Nephron progenitor cell (in vitro differentiated cells): ENCODE measurements around the gene ADRM1.
A peak's percentile ranks its signal among the peaks of the same experiment; 100 is the strongest.

Experiments used
- DNase-seq: peaks from one replicate; pipeline ENCODE4 v3.0.0; 2021
- H3K27ac Mint-ChIP-seq: 2 replicates; pipeline ENCODE4 v1.8.0; 2021; ENCODE audit warnings: mild to moderate bottlenecking, moderate library complexity, mixed read lengths
- H3K27me3 Mint-ChIP-seq: 2 replicates; pipeline ENCODE4 v1.8.0; 2021; ENCODE audit warnings: mild to moderate bottlenecking, low read depth, mixed read lengths; ENCODE audit not compliant: poor library complexity
- H3K36me3 Mint-ChIP-seq: 2 replicates; pipeline ENCODE4 v1.8.0; 2021; ENCODE audit warnings: low read depth, mixed read lengths
- H3K4me1 Mint-ChIP-seq: 2 replicates; pipeline ENCODE4 v1.8.0; 2021; ENCODE audit warnings: mixed read lengths
- H3K4me3 Mint-ChIP-seq: 2 replicates; pipeline ENCODE4 v1.8.0; 2021; ENCODE audit warnings: mild to moderate bottlenecking, moderate library complexity, mixed read lengths
- H3K9me3 Mint-ChIP-seq: 2 replicates; pipeline ENCODE4 v1.8.0; 2021; ENCODE audit warnings: mild to moderate bottlenecking, moderate library complexity, mixed read lengths
- TF ChIP-seq, protein P1 (sequence below): fragments of 200-600 bp; sonication (generic); IDR thresholded peaks from 2 replicates; pipeline ENCODE4 v1.5.0; 2021; ENCODE audit warnings: antibody characterized with exemption

Gene ADRM1

DNA sequence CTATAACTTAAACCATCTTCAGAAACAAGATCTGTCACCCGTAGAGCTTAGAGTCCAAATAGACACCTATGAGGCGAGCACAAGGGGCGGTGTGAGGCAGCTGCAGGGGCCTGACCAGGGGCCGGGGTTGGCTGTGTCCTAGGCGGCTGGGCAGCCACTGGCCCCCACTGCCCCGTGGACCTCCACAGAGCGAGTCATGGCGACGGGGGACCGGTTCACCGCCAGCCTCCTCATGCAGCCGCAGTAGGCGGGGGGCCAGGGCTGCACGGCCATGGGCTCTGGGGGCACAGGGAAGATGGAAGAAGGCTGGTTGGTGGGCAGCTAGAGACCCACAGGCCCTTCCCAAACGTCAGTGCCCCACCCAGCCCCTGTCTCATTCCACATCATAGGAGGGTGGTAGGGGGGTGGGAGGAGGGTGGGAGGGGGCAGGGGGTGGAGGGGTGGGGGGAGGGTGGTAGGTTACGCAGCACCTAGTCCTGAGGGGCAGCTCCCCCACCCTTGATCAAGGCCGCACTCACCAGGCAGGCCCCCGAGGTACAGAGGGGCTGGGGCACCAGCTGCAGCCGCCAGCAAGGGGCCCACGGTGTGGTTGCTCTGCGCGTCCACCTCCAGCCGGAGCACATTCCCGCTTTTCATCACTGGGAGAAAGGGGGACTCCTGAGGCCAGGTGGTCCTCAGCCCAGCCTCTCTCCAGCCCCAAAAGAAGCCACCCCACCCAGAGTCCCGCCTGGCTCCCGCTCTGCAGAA lies 6.6 kb downstream of the ADRM1 start:
- DNase-seq: no peak
- Mint-ChIP-seq H3K9me3 (no peaks in the 10 kb centered on the region), H3K4me3 (no peak overlapping the region), H3K4me1 (peaks cover 11% of the 10 kb centered on the region), H3K27me3 (no peaks in the 10 kb centered on the region), H3K36me3 (no peaks in the 10 kb centered on the region), H3K27ac (peak overlapping the region; percentile 22)
- TF ChIP-seq, protein P1, sequence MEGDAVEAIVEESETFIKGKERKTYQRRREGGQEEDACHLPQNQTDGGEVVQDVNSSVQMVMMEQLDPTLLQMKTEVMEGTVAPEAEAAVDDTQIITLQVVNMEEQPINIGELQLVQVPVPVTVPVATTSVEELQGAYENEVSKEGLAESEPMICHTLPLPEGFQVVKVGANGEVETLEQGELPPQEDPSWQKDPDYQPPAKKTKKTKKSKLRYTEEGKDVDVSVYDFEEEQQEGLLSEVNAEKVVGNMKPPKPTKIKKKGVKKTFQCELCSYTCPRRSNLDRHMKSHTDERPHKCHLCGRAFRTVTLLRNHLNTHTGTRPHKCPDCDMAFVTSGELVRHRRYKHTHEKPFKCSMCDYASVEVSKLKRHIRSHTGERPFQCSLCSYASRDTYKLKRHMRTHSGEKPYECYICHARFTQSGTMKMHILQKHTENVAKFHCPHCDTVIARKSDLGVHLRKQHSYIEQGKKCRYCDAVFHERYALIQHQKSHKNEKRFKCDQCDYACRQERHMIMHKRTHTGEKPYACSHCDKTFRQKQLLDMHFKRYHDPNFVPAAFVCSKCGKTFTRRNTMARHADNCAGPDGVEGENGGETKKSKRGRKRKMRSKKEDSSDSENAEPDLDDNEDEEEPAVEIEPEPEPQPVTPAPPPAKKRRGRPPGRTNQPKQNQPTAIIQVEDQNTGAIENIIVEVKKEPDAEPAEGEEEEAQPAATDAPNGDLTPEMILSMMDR: no peak

DNA sequence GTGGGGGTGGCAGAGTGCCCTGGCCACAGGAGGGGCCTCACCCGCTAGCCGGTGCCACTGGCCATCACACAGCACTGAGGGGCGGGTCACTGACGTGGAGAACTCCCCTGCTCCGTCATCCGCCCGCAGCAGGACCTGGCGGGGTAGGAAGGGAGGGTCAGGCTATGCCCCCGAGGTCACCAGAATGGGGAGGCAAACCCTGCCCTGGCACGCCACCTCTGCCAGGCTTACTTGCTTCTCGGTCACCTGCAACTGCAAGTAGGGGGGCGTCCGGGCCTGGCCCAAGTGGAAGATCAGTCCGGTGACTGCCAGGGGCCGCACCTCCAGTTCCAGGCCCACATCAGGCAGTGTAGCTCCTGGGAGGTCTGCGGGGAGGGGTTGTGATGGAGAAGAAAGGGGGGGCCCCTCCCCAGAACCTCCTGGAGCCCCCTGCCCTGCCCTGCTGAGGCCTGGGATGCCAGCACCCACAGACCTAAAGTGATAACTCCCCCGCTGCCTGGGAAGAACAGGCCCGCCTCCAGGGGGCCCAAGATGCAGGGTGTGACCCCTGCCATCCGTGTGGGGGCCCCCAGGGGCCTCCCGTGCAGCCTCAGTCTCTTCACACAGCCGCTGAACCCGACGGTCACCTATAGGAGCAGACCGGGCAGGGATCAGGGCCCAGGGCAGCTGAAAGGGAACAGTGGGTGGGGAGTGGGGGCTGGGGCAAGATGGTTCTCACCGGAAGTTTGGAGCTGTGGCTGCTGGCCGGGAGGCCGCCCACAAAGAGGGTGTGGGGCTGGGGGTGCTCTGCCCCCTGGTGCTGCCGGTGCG lies 7.4 kb downstream of the ADRM1 start:
- TF ChIP-seq, protein P1: no peak
- H3K27me3 Mint-ChIP-seq: no peaks in the 10 kb centered on the region
- H3K27ac Mint-ChIP-seq: no peak overlapping the region
- DNase-seq: no peak
- H3K4me3 Mint-ChIP-seq: no peak overlapping the region
- H3K4me1 Mint-ChIP-seq: peaks cover 5% of the 10 kb centered on the region
- H3K36me3 Mint-ChIP-seq: peaks cover 2% of the 10 kb centered on the region
- H3K9me3 Mint-ChIP-seq: no peaks in the 10 kb centered on the region

DNA sequence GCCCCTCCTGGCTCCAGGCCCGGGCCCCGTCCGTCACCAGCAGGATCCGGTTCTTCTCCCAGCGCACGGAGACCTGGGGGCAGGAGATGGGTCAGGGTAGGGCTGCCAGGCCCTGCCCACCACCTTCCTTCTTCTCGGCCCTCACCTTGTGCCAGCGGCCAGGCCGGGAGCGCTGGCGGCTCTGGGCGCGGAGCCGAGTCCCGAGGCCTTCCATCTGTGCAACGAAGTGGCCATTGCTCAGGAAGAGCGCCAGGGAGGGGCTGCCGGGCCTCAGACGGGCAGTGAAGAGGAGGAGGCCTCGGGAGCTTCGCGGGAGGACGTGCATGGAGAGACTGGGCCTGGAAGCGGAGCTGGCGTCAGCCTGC lies 7.9 kb downstream of the ADRM1 start:
- Mint-ChIP-seq H3K4me3 (no peak overlapping the region), H3K36me3 (peaks cover 6% of the 10 kb centered on the region), H3K27me3 (no peaks in the 10 kb centered on the region), H3K27ac (no peak overlapping the region), H3K4me1 (no peaks in the 10 kb centered on the region), H3K9me3 (no peaks in the 10 kb centered on the region)
- no peak for DNase-seq
- TF ChIP-seq, protein P1: no peak

DNA sequence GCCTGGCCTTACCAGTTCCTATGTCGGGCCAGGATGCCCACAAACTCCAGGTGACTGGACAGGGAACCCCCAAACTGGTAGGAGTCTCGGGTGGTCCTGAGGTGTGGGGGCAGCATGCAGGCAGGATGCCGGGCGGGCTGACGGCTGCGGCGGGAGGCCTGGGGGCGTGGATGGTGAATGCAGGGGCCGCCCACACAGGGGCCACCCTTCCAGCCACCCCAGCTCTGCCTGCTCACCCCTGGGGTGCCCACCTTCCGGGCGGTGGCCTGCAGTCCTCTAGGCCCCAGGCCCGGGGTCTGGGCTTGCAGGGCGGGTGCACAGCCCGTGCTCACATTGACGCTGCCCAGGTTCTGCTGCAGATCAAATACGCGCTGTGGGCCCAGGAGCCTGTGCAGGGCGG lies 8.4 kb downstream of the ADRM1 start:
- TF ChIP-seq, protein P1: no peak
- DNase-seq: no peak
- H3K27ac Mint-ChIP-seq: no peak overlapping the region
- no peaks in the 10 kb centered on the region for H3K4me1 Mint-ChIP-seq
- no peak overlapping the region for H3K4me3 Mint-ChIP-seq
- H3K36me3 Mint-ChIP-seq: peaks cover 6% of the 10 kb centered on the region
- H3K27me3 Mint-ChIP-seq: no peaks in the 10 kb centered on the region
- no peaks in the 10 kb centered on the region for H3K9me3 Mint-ChIP-seq

DNA sequence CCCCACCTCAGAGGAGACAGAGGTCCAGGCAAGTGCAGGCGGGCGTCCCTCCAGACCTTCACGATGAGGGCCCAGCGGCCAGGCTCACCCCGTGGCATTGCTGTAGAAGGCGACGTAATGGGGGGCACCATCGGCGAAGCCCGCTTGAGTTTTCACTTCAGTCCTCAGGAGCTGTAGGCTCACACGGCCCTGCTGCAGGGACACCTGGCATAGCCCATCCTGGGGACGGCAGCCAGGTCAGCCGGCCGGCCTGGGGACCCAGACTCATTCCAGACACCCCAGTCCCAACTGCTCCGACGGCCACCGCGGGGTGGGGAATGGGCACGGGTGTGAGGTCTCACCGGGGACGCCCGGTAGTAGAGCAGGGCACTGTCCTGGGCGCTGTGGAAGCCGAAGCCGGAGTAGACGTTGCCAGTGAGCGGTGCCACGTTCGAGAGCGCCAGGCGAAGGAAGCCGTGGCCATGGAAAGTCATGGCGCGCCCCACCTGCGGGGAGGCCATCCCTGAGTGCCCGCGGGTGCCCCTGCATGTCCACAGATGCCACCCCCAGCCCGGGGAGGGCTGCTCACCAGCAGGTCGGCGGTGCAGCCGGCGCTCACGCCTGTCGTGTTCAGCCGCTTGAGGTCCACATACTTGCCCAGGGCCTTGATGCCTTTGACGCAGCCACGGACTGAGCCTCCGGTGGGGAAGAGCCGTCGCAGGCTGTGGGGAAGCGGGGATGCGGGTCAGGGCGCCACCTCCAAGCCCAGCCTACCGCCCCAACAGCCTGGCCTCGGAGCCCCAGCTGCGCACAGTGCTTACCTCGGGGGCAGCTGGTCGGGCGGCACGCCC lies 9.2 kb downstream of the ADRM1 start:
- no peaks in the 10 kb centered on the region for H3K9me3 Mint-ChIP-seq
- H3K27me3 Mint-ChIP-seq: no peaks in the 10 kb centered on the region
- H3K4me1 Mint-ChIP-seq: no peaks in the 10 kb centered on the region
- DNase-seq: no peak
- H3K27ac Mint-ChIP-seq: no peak overlapping the region
- TF ChIP-seq, protein P1: no peak
- no peak overlapping the region for H3K4me3 Mint-ChIP-seq
- H3K36me3 Mint-ChIP-seq: peaks cover 6% of the 10 kb centered on the region
